Retinal pigment epithelial cell (primary cell): ENCODE data around the gene ITGA3.

Experiments used
- DNase-seq: peaks from one replicate; pipeline ENCODE4 v3.0.0-alpha.2; 2010; ENCODE audit warnings: low read depth
- H3K4me3 ChIP-seq: 2 replicates; pipeline ENCODE4 v1.5.1; 2011; ENCODE audit warnings: mild to moderate bottlenecking, low read length, control low read depth, moderate library complexity
- CTCF ChIP-seq: conservative IDR thresholded peaks from 2 replicates; pipeline ENCODE4 v1.5.1; 2011; ENCODE audit warnings: low read depth, low read length, control low read depth, inconsistent platforms

Gene ITGA3

GRCh38 chr17:50063561-50064252 is 7.8 kb downstream of the ITGA3 start:
- no peak for TF ChIP-seq CTCF
- no peak overlapping the region for H3K4me3 ChIP-seq
- DNase-seq, result no peak

- no peak for TF ChIP-seq CTCF
- H3K4me3 ChIP-seq, result no peak overlapping the region
- DNase-seq, result peak; percentile 93
Observed at GRCh38 chr17:50064253-50065001, 8.5 kb downstream of the ITGA3 start.

GRCh38 chr17:50065056-50065455 is 9.1 kb downstream of the ITGA3 start:
- H3K4me3 ChIP-seq, result no peak overlapping the region
- DNase-seq, result no peak
- TF ChIP-seq CTCF, result no peak

DNA sequence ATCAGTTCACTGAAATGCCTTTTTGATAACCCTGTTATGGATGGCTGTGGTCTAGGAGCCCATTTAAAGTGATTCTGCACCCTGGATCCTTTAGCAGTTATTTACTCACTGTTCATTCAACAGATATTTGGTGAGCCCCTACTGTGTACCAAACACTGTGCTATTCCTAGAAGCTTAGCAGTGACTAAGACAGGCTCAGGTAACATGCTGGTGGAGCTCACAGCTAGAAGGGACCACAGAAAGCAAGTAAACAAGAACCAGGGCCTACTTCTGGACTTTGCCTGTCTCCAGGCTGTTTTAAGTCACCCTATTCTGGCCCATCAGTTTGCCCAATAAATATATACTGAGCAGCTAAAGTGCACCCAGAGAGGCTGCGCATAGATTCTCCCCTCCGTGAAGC is 11.1 kb downstream of the ITGA3 start:
- no peak for TF ChIP-seq CTCF
- H3K4me3 ChIP-seq, result no peak overlapping the region
- no peak for DNase-seq

- no peak overlapping the region for H3K4me3 ChIP-seq
- TF ChIP-seq CTCF, result no peak
- DNase-seq, result no peak
Observed at GRCh38 chr17:50067996-50068395, 12.1 kb downstream of the ITGA3 start.

- no peak for TF ChIP-seq CTCF
- no peak overlapping the region for H3K4me3 ChIP-seq
- no peak for DNase-seq
Observed at GRCh38 chr17:50070908-50071680, 15.2 kb downstream of the ITGA3 start.

GRCh38 chr17:50071692-50072091 is 15.8 kb downstream of the ITGA3 start:
- TF ChIP-seq CTCF, result no peak
- DNase-seq, result no peak
- no peak overlapping the region for H3K4me3 ChIP-seq
